DOHH2 (cell line): Measurements from ENCODE around the gene XRN2.

Experiments
- EZH2phosphoT487 ChIP-seq: fragments of 200-600 bp; sonication (generic); IDR thresholded peaks from 2 replicates; pipeline ENCODE4 v1.6.1; 2017; ENCODE audit warnings: borderline replicate concordance, mild to moderate bottlenecking, antibody characterized with exemption, low read length, moderate library complexity, mixed read lengths
- TF ChIP-seq, protein P1 (sequence below): fragments of 200-600 bp; sonication (generic); IDR thresholded peaks from one replicate; pipeline ENCODE4 v1.5.1; 2014; ENCODE audit warnings: antibody characterized with exemption, mild to moderate bottlenecking, low read depth, low read length; ENCODE audit not compliant: poor library complexity, severe bottlenecking

DNA sequence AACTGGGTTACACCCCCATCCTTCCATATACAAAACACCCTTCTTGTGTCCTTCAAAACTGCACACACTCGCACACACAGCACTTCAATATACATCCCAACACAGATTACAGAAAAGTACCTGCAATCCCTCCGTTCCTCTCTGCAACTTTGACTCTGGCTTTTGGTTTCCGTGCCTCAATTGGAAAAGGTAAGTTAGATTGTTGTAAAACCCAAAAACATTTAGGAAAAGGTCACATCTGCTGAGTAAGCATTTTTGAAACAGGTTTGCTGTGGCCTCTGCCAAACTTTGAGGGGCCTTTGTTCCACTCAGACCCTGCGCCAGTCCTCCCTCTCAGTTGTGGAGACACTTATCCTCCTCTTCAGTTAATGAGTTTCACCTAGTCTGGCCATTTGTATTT lies 90.0 kb downstream of the XRN2 start:
- TF ChIP-seq, protein P1, sequence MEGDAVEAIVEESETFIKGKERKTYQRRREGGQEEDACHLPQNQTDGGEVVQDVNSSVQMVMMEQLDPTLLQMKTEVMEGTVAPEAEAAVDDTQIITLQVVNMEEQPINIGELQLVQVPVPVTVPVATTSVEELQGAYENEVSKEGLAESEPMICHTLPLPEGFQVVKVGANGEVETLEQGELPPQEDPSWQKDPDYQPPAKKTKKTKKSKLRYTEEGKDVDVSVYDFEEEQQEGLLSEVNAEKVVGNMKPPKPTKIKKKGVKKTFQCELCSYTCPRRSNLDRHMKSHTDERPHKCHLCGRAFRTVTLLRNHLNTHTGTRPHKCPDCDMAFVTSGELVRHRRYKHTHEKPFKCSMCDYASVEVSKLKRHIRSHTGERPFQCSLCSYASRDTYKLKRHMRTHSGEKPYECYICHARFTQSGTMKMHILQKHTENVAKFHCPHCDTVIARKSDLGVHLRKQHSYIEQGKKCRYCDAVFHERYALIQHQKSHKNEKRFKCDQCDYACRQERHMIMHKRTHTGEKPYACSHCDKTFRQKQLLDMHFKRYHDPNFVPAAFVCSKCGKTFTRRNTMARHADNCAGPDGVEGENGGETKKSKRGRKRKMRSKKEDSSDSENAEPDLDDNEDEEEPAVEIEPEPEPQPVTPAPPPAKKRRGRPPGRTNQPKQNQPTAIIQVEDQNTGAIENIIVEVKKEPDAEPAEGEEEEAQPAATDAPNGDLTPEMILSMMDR: no peak
- no peak for TF ChIP-seq EZH2phosphoT487
